ENCODE measurements around the gene INTS11. TPM values are rescaled to one million over a fixed set of nuclear protein-coding genes. Genes with fewer than 3 reads are reported as not detected.

INTS11 gene
- total and polyA plus RNA-seq, 2 of the 13 experiments (the other 11 are each of a cell fraction or from before 2014, with no cell fraction given), result 52.8 to 94.8 TPM

GRCh38 chr1:1347663-1348419 lies 23.4 kb upstream of the INTS11 start:
- intact Hi-C loops (cut with micrococcal nuclease; ENCODE audit: unreplicated experiment), result loop anchor here (1.0 kb wide), 1 partner anchor 24 kb away; no protein-coding TSS in a partner anchor
- DNase-seq (ENCODE audit: low spot score) (peak; percentile 72), ATAC-seq (peak; percentile 74), FAIRE-seq (peak; percentile 46)
- Histone ChIP-seq H3K4me2 (ENCODE audit: low read depth, low read length) (peak overlapping the region; percentile 91), H3K4me3 (replicated peaks in 1 of 3; ENCODE audit: insufficient read depth in 1 of 3, low read depth in 2 of 3, low read length in 3 of 3) (peak overlapping the region; percentile 79 to 89 (median 85)), H3K27me3 (ENCODE audit: control insufficient read depth in 1 of 2, insufficient read depth in 2 of 2, low read length in 2 of 2) (no peaks in the 10 kb centered on the region), H3K36me3 (replicated peaks in 1 of 2; ENCODE audit: control insufficient read depth in 1 of 2, insufficient read depth in 2 of 2, low read length in 2 of 2) (no peaks in the 10 kb centered on the region), H2AFZ (ENCODE audit: low read length) (no peak overlapping the region), H3K9me3 (ENCODE audit: low read length) (no peaks in the 10 kb centered on the region), H3K9ac (ENCODE audit: insufficient read depth, low read depth, low read length) (peak overlapping the region; percentile 91), H4K20me1 (ENCODE audit: insufficient read depth, low read length) (peaks cover 29% of the 10 kb centered on the region; the same call in 1 of the 2 replicates), H3K27ac (ENCODE audit: extremely low read length, insufficient read depth, low read length) (peak overlapping the region; percentile 82), H3K4me1 (ENCODE audit: insufficient read depth, low read length) (peaks cover 58% of the 10 kb centered on the region), H3K79me2 (ENCODE audit: insufficient read depth, low read length) (peaks cover 48% of the 10 kb centered on the region)
- BruUV-seq (replicated peaks), result TSS peak; percentile 68
- ChIA-PET POLR2A (interaction anchor here (0.8 to 2.7 kb wide), 17 partner anchors 10 to 157 kb away, joined by 3 to 38 read pairs (median 6); partner anchors contain the start of genes AURKAIP1, CCNL2, MXRA8 and TAS1R3), CTCF (ENCODE audit: low intra/inter-chr PET ratio, low total read pairs) (no interaction called here)
- WGBS (ENCODE audit: low lambda C conversion rate), result 0% methylated on average over 9 of the region's 26 CpGs
- in situ Hi-C loops (cut with HindIII; ENCODE audit: extremely low pct_ligation_motif_present, low pct_unique_long_range_greater_than_20kb), result no loop called here
- peak; percentile 66; the same call in 1 of the 2 replicates for TF ChIP-seq MTERF4 (CRISPR knock-in tag; IDR thresholded peaks at IDR 0.05)
- TF ChIP-seq CENPT (CRISPR knock-in tag; IDR thresholded peaks at IDR 0.05; ENCODE audit: low read depth), result no peak
- TF ChIP-seq CREM (IDR thresholded peaks at IDR 0.05), result no peak
- no peak for TF ChIP-seq CREM (CRISPR knock-in tag; IDR thresholded peaks at IDR 0.05)
- peak; percentile 63; the same call in 1 of the 2 replicates for TF ChIP-seq TFAP4 (IDR thresholded peaks at IDR 0.05; ENCODE audit: borderline replicate concordance, low read depth)
- no peak for TF ChIP-seq ZNF775 (CRISPR knock-in tag; IDR thresholded peaks at IDR 0.05; ENCODE audit: borderline replicate concordance)
- TF ChIP-seq FOXC1 (CRISPR knock-in tag; IDR thresholded peaks at IDR 0.05; ENCODE audit: borderline replicate concordance), result peak; percentile 36; the same call in 1 of the 2 replicates
- peak; percentile 47 for TF ChIP-seq GATAD2A (CRISPR knock-in tag; IDR thresholded peaks at IDR 0.05)
- peak; percentile 96 for TF ChIP-seq PATZ1 (CRISPR knock-in tag; IDR thresholded peaks at IDR 0.05)
- TF ChIP-seq ZNF816 (CRISPR knock-in tag; IDR thresholded peaks at IDR 0.05; ENCODE audit: borderline replicate concordance), result no peak
- TF ChIP-seq SNAPC4 (CRISPR knock-in tag; IDR thresholded peaks at IDR 0.05), result no peak
- TF ChIP-seq CBX5 (CRISPR knock-in tag; IDR thresholded peaks at IDR 0.05; ENCODE audit: borderline replicate concordance), result 0 out of 2 replicates have a peak, but pooled peaks have one; percentile 11
- peak; percentile 55; the same call in 1 of the 2 replicates for TF ChIP-seq ZNF501 (CRISPR knock-in tag; IDR thresholded peaks at IDR 0.05)
- TF ChIP-seq ZNF629 (CRISPR knock-in tag; conservative IDR thresholded peaks at IDR 0.05), result no peak
